Fibroblast of skin of right quadriceps (primary cell): ENCODE measurements around the gene TP53RK.

Experiments used
- DNase-seq: peaks from one replicate; pipeline ENCODE4 v3.0.0-alpha.2; 2013

TP53RK gene

DNA sequence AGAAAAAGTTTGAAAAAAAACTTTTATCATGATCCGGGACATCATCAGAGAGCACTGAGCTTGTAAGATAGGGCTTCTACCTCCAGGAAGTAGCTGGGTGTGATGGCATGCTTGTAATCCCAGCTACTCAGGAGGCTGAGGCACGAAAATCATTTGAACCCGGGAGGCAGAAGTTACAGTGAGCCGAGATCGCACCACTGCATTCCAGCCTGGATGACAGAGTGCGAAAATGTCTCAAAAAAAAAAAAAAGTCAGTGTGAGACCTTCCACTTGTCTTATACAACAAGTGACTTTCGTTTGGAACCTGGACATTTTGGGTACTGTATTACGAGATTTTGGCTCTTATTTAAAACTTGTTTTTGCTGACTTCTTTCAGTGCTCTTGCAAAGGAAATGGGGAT lies 32.1 kb downstream of the TP53RK start:
- DNase-seq = no peak

DNA sequence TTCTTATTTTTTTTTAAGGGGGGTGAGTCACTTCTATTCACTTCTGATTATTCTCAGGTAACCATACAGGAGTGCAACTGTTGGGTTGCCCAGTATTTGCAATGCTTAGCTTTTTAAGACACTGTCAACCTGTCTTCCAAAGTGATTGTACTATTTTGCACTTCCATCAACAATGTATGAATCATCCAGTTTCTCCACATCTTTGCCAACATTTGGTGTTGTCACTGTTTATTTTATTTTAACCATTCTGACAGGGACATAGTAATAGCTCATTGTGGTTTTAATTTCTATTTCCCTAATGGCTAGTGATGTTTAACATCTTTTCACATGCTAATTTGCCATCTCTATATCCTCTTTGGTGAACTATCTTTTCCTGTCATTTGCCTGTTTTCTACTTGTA lies 36.5 kb downstream of the TP53RK start:
- DNase-seq = no peak

DNA sequence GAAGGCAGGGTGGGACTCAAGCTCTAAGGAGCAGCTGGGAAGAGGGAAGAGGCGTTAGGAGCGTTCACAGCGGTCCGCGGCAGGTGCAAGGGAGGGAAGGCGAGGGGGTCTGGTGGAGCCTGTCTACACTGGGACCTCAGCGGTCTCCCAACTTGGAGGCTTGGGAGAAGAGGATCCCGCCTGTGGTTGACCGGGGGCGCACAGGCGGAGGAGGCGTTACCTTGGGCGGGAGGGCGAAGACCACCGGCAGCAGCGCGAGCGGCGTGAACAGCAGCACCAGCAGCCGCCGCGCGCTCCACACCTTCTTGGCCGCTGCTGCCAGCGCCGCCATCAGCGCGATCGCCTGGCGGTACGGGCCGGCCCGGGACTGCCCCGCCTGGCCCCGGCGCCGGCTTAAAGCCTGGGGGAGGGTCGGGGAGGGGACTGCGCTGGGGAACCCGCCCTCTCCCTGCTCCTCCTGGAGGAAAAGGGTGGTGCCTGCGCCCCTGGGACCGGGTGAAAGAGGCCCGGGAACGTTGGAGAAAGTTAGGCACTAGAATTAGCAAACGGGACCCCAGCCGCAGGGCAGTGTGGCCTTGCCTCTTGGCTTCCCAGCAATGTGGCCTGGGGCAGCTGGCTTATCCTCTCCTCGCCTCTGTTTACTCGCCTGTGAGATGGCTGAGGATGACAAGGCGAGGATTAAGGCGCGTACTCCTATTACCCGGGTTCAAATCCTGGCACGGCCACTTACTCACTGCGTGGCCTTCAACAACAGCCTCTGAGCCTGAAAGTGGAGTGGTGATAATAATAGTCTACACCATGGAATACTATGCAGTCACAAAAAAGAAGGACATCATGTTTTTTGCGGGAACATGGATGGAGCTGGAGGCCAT lies 37.9 kb downstream of the TP53RK start, which contains the start of gene SLC13A3:
TSS of gene SLC13A3 (minus strand) at position 369 of the 872 bp plus-strand sequence. CDS start at position 331, 38 bp downstream.
- no peak for DNase-seq

DNA sequence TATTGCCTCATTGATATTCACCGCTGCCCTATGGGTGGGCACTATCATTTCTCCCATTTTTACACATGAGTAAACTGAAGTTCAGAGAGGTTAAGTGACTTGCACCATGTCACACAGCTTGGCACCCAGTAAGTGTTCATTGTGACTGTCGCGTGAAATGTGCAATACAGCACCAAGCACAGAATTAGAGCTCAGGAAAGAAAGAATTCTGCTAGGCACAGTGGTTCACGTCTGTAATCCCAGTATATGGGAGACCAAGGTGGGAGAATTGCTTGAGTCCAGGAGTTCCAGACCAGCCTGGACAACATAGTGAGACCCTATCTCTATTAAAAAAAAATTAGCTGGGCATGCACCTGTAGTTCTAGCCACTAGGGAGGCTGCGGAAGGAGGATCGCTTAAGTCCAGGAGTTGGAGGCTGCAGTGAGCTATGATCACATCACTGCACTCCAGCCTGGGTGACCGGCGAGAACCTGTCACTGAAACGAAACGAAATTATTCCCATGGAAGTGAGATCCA lies 38.6 kb downstream of the TP53RK start:
- no peak for DNase-seq

DNA sequence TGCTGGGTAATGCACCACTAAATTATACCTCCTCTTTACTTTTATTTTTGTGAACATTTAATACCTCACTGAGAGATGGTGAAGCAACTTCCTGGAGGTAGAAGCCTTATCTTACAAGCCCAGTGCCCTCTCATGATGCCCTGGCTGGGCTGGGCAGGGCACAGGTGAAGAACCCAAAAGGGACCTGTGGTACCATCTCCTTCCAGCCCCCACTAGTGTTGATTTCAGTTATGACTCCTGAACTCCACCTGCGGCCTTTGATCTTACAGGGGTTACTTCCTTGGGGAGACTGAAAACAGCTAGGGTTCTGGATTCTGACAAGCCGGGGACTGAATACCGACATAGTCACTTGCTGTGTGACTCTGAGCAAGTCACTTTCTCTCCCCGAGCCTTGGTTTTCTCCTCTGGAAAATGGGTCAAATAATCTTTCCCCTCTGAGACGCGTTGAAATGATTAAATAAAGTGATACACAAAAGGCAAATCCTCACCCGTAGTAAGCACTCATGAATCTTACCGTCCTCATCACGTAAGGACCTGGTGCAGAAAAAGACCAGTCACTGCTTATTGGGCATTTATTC lies 39.2 kb downstream of the TP53RK start:
- no peak for DNase-seq

DNA sequence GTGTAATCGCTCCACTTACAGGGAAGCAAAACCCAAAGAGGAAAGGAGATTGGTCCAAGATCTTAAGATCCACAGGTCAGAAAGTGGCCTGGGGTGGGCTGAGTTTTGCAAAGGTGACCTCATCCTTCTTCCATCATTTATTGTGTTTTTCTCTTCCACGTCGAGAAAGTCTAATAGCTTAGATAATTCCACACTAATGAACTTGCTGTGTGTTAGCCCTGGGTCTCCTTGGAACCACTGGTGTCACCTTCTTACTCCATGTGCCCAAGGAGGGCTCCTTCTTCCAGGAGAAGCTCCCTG lies 39.6 kb downstream of the TP53RK start:
- no peak for DNase-seq

DNA sequence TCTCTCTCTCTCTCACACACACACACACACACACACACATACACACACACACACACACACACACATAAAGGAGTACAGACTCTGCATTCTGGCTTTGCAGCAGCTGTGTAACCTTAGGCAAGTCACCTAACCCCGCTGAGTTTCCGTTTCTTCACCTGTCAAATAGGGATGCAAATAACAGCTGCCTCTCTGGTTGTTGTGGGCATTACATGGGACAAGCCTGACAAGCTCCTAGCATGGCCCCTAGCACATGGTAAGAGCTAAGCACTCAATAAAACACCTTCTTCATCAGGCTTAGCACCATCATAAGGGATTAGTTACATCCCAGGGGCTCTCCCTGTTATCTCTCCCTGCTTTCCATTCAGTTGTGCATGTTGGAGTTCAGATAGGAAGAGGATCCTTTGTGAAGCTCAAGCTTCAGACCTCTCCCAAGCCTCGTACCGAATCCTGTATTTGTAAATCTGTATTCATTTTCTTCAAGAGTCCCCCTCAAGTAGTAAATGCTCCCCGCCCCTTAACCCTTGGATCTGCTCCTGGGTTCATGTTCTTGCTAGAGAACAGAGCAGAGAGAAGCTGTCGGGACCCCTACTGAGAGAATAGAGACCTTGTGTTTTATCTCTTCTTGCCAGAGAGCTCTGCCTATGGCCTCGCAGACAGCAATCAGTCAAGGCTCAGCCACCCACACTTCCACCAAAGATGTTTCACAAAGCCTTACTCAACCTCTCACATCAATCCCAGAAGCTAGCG lies 40.2 kb downstream of the TP53RK start:
- DNase-seq = no peak

DNA sequence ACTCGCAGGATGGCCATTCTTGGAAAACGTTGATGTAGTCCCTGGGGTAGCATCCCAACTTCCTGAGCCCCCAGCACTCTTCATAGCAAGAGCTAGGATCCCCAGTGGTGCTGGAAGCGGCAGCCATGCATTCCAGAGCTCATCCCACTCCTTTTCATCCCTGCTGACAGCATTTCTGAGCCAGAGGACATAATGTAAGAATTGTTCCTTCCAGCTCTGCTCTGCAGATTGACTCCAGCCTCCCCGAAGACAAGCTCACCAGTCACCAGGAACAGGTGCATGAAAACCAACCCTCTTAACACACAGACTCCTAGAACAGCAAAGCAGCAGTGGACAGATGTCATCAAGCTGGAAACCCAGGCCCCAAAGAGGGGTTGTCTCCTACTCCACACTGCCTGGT lies 41.8 kb downstream of the TP53RK start:
- no peak for DNase-seq

DNA sequence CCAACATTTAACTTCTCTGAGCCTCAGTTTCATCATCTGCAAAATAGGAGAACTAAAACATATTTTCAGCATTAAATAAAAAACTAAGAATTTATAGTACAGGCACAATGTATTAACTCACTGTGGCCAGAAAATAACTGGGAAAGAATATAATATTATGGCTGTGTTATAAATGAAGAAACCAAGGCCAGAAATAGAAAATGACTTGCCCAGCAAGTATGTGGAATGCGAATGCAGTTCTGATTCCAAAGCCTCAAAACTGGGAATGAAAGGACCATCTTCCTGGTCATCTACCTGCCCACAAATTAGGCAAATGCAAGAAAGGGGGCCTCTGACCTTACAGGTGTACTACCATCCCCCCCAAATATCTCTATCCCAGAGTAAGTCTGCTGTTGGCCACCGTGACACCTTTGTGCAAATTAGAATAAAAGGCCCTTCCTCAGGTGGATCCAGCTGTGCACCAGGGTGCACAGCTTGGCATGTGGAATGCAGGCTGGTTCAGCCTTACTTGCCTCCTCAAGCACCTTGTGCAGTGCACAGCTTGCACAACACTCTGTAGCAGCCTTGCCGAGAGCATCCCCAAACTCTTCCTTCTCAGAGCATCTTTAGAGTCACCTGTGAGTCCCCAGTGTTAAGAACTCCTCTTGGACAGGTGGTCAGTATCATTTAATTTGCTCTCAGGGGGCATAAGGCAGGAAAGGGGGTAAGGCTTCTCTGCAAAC lies 42.4 kb downstream of the TP53RK start:
- no peak for DNase-seq

DNA sequence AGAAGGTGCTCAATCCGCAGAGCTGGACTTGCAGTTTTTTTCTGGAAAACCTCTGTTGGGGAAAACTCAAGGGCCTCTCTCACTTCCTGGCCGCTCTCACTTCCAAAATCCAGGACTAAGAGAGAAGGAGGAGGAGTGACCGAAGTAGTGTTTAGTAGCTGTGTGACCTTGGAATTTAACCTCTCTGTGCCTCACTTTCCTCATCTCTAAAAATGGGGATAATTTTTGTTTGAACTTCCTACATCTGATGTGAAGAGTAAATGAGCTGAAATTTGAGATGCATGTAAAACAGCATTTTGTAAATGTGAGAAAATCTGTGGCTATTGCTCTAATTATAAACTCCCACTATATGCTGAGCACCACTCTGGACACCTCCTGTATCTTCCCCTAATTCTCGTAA lies 43.1 kb downstream of the TP53RK start:
- DNase-seq = no peak

DNA sequence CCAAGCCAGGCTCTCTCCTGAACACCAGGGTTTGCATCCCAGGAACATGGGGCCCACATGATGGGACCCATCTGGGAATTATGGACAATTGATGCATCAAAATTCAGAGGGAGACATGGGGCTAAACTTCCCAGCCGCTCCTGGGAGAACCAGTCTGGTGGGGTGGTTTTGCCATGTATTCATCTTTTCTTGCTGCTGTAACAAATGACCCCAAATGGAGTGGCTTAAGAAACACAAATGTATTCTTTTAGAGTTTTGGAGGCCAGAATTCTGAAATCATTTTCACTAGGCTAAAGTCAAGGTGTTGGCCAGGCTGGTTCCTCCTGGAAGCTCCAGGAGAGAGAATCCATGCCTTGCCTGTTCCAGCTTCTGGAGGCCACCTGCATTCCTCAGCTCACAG lies 44.5 kb downstream of the TP53RK start:
- no peak for DNase-seq

DNA sequence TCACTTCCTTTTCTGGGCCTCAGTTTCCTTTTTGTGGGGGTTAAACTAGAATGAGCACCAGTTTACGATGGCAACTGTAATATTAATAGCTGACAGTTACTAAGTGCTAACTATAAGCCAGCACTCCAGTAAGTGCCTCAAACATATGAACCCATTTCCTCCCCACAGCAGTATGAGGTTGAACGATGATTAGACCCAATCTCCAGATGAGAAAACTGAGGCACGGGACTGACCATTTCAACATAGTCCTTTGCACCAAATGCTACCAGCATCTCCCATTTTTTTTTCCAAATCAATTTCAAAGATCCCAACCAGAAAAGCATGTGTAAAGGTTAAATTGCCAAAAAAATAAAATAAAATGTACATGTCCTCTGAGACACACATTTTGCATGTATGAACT lies 45.1 kb downstream of the TP53RK start:
- no peak for DNase-seq

DNA sequence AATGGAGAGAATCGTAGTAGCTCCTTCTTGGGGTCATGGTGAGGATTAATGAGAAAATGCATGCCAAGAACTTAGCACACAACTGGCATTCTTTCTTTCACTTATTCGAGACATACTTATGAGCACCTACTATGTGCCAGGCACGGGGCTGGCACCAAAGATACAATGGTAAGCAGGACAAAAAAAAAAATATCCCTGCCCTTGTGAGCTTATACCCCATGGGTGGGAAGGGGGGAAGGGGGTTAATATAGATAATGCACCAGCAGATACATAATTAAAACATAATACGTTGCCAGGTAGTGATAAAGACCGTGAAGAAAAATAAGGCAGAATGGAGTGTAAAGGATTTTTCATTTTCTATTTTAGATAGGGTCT lies 46.3 kb downstream of the TP53RK start:
- DNase-seq = no peak

DNA sequence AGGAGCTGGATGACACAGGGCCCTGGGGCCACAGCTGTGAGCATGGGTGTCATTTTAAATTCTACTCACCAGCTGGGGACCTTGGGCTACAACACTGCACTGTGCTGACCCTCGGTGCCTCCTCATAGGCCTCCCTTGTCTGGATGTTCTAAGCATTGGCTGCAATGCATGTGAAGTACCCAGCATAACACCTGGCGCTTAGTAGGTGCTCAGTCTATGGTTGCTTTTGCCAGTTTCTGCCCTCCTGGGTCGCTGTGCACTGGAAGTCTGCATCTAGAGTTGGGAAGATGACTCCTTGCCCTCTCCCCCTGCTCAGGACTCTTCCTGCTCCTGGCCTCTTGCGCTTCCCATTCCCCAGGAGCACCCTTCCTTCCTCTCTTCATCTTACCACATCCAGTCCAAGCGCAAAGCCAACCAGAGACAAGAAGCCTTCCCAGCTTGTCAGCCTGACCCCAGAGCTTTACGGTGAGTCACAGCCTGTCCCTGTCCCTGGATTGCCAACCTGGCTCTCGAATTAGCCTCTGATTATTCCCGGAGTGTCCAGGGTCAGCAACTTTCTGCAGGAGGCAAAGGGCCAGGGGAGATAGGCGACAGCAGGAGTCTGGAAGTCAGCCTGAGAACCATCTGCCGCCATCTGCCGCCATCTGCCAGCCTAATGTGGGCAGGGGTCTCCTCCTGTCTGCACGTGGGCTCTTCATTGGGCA lies 46.8 kb downstream of the TP53RK start:
- no peak for DNase-seq

DNA sequence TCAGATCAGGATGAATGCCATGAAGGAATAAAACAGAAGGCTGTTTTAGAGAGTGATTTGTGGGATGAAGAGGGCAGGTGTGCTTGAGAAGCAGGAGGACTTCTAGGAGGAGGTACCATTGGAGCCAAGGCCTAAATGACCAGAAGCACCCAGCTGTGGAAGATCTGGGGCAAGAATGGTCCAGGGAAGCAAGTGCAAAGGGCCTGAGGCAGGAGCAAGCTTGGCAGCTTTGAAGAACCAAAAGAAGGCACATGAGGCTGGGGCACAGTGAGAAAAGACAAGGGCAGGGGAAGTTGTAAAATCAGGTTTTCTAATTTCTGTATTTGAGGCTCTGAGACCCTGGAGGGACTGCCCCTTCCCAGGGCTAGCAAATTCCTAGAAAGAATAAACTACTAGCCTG lies 47.8 kb downstream of the TP53RK start:
- no peak for DNase-seq

DNA sequence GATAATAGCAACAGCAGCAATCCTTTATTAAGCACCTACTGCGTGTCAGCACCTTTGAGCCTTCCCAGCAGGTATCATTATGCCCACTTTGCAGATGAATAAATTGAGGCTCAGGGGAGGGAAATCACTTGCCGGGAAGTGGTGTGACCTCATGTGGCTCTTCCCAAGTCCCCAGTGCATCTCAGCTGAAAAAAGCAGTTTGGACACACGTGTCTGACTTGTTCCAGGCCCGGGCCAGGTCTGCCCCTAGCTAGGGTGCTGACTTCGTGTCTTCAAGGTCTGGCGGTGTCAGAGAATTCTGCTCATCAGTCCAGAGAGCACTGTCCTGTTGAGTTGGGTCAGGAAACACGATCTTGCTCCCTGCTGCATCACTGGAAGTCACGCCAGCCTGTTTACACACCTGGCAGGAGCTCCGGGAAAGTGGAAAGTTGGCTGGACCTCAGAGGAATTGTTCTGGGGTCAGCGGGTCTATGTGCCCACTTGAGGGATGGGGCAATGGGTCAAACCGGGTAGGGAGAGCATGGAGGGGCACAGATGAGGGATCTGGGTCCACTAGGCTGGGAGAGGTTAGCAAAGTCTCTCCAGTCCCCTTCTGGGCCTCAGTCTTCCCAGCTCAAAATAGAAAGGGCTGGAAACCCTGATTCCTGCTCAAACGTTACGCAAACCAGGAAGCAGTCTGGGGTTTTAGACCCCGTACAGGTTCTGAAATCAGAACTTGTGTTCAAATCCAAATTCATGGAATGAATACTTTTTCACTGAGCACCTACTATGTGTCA lies 48.5 kb downstream of the TP53RK start:
- no peak for DNase-seq

DNA sequence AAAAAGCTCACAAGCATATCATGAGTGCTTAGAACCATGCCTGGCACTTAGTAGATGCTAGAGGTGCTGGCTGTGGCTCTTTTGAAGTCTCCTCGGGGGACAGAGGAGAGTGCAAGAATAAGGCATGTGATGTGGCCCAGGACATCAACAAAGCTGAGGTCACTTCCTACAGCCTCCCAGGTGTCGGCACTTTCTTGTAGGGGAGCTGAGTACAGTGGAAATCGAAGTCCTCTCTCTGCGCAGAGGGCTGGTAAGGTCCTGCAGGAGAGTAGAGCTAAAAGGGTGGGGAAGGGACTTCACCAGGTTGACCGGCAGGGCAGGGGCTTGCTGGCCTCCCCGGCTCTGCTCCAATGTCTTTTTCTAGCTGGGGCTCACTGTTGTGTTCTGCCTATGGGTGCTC lies 49.2 kb downstream of the TP53RK start:
- no peak for DNase-seq

DNA sequence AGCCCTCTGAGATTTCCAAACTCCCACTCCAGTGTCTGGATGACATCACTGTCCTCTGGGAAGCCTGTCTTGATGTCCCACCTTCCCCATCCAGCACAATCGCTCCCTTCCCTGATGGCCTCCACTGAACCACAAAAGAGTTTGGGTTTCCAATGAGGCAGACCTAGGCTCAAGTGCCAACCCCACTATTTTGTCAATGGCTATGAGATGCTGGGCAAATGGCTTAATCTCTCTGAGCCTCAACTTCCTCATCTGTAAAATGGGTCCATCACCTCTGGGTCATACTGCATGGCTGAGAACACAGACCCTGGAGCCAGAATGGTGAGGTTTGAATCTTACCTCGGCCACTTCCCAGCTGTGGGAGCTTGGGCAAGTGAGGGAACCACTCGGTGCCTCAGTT lies 49.7 kb downstream of the TP53RK start:
- DNase-seq = no peak

DNA sequence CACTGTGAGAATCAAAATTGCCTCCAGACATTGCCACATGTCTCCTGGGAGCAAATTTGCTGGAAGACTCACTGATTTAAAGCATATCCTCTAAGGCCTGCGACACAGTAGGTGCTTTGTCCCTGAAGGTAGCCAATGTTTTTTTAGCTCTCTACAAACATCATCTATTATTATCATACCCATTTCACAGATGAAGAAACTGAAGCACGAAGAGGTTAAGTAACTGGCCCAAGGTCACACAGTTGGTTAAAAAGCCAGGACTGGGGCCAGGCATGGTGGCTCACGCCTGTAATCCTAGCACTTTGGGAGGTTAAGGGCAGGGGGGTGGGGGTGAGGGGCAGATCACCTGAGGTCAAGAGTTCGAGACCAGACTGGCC lies 50.4 kb downstream of the TP53RK start:
- no peak for DNase-seq

DNA sequence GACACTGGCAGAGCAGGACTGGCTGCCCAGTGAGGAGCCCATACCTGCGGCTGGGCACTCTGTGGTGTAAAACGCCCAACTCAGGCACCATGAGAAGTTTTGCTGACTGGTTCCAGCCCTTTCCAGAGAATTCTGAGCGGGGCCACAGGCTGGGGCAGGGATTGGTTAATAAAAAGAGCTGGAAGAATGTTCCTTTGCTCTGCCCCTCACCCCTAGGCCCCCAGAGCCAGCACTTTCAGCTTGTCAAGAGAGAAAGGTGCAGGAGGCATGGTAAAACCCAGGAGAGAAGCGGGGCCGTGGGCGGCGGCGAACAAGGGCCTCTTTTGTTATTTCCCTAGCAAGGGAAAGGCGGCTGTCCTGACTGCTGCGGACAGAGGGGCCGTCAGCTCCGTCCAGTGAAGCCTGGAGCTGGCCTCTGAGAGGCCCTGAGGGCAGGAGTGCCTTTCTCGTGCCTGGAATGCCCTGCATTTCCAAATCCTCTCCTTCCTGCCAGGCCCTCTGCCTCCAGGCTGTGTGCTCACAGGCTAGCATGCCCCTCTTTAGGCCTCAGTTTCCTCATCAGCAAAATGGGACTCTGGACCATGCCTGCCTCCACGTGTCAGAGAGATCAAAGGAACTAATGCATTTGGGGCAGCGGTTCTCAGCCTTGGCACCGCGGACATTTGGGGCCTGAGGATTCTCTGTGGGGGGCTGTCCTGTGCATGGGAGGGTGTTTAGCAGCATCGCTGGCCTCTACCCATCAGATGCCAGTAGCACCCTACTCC lies 50.9 kb downstream of the TP53RK start:
- DNase-seq = no peak
